Fibroblast of skin of back (primary cell): ENCODE results near the gene RAD23B.
"Not testable (repeated sequence)": the region's sequence is repeated elsewhere in the genome, so short reads cannot be mapped to it uniquely, and the experiment has no call there.

Experiments used
- DNase-seq: peaks from one replicate; pipeline ENCODE4 v3.0.0-alpha.2; 2013

RAD23B gene

GRCh38 chr9:107294756-107295155, 11.7 kb downstream of the RAD23B start:
- no peak for DNase-seq

- DNase-seq = no peak
Observed at GRCh38 chr9:107295995-107296394, 12.9 kb downstream of the RAD23B start.

DNA sequence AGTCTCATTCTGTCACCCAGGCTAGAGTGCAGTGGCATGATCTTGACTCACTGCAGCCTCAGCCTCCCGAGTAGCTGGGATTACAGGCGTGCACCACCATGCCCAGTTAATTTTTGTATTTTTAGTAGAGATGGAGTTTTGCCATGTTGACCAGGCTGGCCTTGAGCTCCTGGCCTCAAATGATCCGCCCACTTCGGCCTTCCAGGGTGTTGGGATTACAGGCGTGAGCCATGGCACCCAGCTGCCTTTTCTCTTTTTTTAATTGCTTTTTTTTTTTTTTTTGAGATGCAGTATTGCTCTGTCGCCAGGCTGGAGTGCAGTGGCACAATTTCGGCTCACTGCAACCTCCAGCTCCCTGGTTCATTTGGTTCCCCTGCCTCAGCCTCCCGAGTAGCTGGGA, 13.5 kb downstream of the RAD23B start:
- not testable (repeated sequence) for DNase-seq

DNA sequence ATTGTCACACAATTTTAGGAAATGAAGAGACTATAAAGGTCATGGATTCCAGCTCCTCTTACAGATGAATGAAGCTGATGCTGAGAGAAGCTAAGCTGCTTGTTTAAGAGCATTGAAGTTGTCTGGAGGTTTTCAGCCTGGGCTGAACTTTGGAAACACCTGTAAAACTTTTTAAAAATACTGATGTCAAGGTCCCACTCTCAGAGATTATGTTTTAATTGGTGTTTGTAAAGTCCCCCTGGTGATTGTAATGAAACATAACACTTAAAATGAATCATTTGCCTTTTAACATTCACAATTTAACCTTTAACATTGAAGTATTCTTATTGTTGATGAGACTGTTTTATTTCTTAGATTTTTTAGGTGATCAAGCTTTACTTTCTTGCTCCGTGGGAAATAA, 16.4 kb downstream of the RAD23B start:
- no peak for DNase-seq

DNA sequence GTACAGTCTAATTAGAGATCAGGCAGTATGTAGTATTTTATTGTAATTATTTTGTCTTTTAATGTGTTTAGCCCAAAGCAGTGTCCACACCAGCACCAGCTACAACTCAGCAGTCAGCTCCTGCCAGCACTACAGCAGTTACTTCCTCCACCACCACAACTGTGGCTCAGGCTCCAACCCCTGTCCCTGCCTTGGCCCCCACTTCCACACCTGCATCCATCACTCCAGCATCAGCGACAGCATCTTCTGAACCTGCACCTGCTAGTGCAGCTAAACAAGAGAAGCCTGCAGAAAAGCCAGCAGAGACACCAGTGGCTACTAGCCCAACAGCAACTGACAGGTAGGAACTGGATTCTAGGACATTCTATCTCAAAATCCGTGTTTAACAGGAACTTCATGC, 23.2 kb downstream of the RAD23B start:
- DNase-seq = no peak

DNA sequence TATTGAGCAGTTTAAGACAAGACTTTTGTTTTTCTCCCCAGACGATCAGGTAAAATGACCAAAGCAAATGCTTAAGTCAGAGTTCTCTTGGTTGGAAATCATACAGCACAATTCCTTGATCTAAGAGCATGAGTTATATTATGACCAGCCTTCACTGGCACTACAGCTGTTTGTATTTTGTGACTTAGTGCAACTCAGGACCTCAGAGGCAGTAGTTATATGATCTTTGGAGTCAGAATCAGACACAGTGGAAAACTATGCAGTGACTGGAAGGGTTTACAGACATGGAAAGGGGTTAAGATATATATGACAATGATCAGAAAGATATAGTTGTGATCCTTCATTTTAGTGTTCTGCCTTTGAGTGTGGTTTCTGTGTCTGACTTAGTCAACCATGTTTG, 24.3 kb downstream of the RAD23B start:
- DNase-seq = no peak

DNA sequence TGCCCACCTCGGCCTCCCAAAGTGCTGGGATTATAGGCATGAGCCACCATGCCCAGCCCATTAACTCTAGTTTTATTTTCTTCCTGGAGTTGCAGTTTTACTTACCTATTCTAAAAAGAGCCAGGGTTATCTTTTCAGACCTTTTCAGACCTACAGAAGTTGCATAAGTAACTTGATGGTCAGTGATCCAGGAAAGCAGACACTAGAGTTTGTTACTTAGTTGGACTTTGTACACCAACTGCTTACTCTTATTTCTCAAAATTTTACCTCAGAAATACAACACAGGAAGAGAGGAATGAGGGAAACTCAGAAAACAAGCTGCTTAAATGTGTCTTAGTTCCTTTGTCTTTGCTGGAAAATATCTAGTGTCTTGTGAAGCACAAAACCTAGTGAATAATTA, 25.4 kb downstream of the RAD23B start:
- no peak for DNase-seq

GRCh38 chr9:107309271-107309670, 26.2 kb downstream of the RAD23B start:
- no peak for DNase-seq

DNA sequence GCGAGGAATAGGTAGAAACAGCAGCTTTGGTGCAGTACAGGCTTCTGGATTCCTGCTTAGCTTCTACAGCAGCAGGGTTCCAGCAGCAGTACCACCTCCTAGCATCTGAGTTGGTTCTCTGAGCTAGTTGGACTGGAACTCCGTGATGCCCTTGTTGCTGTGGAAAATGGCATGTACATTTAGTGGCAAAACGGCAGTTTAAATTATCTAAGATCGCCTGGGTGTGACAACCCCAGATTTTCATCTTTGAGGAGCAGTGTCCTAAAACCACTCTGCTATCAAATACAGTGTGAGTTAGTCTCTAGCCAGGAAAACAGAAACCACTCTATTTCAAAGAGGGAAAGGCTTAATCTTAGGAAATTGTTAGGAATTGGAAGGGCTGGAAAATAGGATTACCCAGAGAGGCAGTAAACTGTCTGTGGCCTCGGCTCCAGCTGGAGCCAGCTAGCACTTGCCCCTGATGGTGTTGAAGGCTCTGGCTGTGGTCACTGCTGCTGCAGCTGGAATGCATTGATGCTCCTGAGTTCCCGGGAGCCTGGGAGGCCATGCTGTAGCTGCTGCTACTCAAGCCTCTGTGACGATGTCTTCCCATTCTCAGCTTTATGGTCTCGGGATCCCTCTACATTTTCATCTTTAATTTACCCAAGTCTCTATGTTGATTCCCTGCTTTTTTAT, 29.4 kb downstream of the RAD23B start:
- peak; percentile 20 for DNase-seq

DNA sequence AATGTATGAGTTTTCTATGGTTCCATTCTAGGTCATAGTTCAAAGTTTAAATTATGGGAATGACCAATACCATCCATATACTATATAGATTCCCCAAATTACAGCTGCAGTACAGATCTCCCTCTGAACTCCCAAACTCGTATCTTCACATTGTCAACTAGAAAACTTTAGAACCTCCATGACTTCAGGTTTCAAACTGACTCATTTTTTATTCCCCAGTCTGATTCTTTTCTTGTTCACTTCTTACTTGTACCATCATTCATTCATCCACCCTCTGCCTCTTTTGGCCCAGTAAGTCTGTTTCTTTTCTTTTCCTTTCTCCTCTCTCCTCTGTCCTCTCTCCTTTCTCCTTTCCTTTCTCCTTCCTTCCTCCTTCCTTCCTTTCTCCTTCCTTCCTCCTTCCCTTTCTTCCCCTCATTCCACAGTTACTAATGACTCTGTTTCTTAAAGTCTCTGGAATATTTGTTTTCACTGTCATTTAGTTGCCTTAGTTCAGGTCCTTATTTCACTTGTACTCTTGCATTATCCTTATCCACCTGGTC, 30.5 kb downstream of the RAD23B start:
- no peak for DNase-seq

- no peak for DNase-seq
Observed at GRCh38 chr9:107314763-107315162, 31.7 kb downstream of the RAD23B start.

GRCh38 chr9:107316795-107317661, 33.9 kb downstream of the RAD23B start:
- DNase-seq = no peak

- no peak for DNase-seq
Observed at GRCh38 chr9:107322643-107323042, 39.6 kb downstream of the RAD23B start.

DNA sequence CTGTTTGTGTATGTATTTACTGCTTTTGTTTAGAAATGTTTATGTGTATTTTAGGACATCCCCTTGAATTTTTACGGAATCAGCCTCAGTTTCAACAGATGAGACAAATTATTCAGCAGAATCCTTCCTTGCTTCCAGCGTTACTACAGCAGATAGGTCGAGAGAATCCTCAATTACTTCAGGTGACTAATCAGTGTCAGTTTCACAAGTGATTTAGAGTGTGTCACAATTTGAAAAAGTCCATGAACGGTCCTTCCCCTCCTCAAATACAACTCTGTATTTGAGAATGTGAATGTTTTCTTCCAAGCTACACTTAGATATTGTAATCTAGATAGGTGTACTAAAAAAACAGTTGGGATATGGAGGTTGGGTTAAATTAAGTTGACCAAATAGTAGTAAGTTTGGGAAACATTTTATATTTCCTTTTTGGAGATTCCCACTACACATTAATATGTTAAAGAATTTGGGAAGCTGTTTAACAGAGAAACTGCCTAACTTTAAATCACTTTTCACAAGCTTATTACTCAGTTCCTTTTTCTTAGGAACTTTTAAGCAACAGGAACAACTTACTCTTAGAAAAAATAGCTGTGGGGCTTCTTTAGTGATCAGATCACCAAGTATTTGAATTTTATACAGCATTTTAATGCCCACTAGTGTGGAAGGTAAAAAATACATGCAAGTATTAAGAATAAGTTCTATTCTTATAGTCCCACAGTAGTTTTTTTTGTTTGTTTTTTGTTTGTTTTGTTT, 40.9 kb downstream of the RAD23B start:
- no peak for DNase-seq

- DNase-seq = no peak
Observed at GRCh38 chr9:107325842-107326241, 42.8 kb downstream of the RAD23B start.

DNA sequence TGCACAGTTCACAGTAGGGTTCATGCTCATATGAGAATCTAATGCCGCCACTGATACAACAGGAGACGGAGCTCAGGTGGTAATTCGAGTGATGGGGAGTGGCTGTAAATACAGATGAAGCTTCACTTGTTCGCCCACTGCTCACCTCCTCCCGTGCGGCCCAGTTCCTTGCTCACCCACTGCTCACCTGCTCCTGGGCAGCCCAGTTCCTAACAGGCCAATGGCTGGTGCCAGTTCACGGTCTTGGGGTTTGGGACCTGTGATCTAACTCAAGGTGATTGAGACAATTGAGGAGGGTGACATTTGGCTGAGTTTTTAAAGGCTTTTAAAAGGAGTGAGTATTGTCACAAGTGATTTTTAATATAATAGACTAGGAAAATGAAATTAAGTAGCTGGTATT, 45.4 kb downstream of the RAD23B start:
- DNase-seq = no peak

DNA sequence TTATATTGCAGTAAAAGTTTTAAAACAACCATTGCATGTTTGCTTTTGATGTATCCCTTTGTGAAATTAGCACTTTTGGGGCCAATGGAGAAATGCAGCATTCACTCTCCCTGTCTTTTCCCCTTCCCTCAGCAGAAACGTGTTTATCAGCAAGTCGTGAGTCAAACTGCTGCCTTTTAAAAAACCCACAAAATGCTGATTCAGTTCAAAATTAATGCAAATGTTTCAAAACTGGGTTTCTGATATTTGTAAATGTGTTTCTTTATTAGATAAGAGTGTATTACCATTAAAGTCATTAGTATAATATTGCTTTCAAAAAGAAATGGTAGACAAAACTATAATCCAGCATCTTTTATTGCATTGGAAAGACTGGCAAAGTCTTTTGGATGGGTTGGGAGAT, 47.3 kb downstream of the RAD23B start:
- DNase-seq = no peak

DNA sequence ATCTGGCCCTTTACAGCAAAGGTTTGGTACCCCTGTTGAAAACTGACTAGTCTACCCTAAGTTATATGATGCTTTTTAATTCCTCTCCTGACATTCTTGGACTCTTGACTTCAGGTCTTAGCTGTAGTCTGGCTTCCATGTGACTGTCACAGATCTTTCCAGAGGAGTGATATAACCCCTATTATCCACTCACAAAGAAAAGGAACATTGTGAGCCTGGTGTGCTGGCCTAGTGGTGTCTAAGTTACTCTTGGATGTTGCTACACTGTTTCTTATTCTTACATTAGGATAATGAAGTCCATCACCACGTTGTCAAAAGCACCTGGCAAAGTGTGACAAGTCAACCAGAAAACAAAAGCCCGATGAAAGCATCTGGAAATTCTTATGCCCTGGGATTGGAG, 49.8 kb downstream of the RAD23B start:
- DNase-seq = no peak

GRCh38 chr9:107333363-107333762, 50.3 kb downstream of the RAD23B start:
- DNase-seq = no peak

DNA sequence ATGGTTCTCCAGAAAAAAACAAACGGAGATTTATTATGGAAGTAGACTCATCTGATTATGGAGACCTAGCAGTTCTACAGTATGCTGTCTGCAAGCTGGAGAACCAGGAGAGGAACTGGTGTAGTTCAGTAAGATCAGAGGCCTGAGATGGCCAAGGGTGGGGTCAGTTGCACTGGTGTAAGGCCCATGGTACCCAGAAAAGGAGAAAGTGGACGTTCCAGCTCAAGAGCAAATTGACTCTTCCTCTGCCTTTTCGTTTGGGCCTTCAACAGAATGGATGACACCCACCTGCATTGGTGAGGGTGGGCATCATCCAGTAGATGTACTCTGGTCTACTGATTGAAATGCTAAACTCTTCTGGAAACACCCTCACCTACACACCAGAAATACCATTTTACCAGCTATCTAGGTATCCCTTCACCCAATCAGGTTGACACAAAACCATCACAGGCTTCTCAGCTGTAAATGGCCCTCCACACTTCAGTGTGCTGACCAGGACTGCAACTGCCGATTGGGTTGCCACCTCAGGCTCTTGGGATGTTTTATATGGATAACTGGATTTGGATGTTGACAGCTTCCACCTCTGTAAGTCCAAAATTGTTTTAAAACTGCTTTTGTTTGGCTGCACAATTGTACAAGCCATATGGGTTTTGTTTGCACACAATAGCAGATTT, 51.2 kb downstream of the RAD23B start:
- no peak for DNase-seq

DNA sequence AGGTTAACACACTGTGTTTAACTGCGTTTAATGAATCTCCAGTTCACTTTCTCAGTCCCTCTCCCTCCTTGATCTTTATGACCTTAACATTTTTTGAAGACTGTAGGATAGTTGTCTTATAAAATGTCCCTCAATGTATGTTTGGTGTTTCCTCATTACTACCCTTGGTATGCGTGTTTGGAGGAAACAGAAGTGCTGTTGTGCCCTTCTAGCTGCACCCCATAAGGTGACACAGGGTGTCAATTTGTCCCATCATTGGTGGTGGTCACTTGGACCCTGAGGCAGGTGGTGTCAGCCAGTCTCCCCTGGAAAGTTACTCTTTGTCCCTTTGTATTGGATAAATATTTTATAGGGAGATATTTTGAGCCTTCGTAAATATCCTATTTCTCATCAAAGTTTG, 52.3 kb downstream of the RAD23B start:
- no peak for DNase-seq

- peak; percentile 48 for DNase-seq
Observed at GRCh38 chr9:107336718-107337360, 53.8 kb downstream of the RAD23B start.
